NCI-H1092 treated with DMSO at 0.1 percent for 48 hours (cell line): ENCODE results near the gene TICRR.

ENCODE experiments used
- DNase-seq: peaks from one replicate; lab custom pipeline; 2025; lab: John Stamatoyannopoulos, UW

TICRR gene

GRCh38 chr15:89629829-89630228, 54.6 kb downstream of the TICRR start:
- DNase-seq = no peak

GRCh38 chr15:89630260-89630659, 55.0 kb downstream of the TICRR start:
- DNase-seq = no peak

DNA sequence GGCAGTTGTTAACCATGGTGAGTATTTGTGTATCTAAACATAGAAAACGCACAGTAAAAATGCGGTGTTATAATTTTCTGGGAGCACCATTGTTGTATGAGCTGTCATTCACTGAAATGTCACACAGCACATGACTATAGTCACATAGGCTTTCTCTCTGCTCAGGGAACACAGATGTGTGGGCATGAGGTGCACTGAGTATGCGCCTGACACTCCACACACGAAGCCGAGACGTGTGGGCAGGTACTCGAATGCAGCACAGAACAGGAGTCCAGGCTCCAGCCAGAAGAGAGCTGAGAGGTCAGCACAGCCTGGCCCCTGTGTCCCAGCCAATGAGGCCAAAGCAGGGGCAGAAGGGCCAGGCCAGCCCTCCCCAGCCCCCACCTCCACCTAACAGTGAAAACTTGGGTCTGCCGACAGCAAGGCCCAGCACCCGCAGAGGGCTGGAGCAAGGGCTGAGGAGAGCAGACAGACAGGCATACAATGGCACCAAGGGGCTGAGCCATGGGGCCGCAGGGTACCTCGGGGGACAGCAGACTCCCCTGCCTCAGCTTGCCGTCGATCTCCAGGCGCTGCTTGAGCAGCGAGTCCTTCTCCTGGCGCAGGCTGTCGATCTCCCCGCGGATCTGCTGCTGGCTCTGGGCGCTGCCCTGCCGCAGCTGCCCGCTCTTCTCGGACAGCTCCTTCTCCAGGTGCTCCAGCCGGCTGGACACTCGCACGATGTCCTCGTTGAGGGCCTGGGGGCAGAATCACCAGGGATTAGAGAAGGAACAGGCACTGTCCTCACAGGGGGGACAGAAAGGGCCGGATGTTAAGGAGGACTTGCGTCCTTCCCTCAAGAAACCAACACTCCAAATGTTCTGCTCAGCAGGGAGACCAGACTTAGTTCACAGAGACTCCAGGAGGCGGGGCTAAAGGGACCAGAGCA, 56.0 kb downstream of the TICRR start:
- DNase-seq = no peak

- DNase-seq = no peak
Measured at GRCh38 chr15:89631902-89632264, 56.6 kb downstream of the TICRR start.

DNA sequence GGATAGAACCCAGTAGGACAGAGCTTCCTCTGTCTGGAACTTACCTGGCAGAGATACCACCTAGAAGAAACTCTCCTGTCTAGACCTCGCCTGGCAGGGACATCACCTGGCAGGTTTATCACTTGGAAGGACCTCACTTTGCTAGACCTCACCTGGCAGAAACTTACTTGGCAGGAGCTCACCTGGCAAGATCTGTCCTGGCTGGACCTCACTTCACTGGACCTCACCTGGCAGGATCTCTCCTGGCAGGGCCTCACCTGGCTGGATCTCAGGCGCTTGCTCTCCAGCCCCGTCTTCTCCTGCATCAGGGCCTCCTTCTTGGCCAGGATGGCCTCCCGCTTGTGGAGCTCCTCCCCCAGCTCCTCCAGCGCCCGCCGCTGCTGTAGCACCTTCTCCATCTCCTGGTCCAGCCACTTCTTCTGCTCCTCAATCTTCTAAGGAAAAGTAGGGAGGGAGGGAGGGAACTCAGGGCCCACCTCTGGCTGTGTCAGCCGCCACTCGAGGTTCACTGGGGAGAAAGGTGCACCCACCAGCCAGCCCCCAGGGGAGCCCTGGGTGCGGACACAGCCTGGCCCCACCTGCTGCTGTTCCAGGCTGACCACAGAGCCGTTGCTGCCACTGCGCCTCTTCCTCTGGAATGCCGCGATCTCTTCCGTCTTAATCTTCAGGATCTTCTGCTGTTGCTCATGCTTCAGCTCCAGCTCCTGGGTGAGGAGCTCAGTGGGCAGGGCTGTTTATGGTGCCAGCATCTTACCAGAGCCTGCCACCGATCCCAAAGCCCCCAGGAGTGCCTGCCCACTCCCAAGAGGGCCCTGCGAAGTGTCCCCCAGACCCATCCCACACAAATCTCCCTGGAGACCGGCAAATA, 57.5 kb downstream of the TICRR start:
- DNase-seq = no peak

DNA sequence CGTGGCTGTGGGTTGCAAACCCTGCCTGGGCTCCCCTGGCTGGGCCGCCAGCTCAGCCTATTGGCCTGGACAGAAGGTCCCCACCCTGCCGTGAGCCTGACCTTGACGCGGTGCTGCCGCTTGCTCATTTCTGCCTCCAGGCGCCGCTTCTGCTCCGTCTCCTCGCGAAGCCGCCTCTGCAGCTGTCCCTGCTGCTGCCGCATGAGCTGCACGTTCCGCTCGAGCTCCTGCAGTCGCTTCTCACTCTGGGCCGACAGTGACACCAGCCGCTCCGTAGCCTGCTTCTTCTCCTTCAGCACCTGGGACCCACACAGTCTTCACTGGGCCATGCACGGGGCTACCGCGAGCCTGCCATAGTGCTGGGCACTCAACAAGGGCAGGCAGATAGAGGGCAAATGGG, 58.3 kb downstream of the TICRR start:
- no peak for DNase-seq

GRCh38 chr15:89640245-89640644, 65.0 kb downstream of the TICRR start:
- DNase-seq = no peak

GRCh38 chr15:89641053-89641452, 65.8 kb downstream of the TICRR start:
- no peak for DNase-seq

DNA sequence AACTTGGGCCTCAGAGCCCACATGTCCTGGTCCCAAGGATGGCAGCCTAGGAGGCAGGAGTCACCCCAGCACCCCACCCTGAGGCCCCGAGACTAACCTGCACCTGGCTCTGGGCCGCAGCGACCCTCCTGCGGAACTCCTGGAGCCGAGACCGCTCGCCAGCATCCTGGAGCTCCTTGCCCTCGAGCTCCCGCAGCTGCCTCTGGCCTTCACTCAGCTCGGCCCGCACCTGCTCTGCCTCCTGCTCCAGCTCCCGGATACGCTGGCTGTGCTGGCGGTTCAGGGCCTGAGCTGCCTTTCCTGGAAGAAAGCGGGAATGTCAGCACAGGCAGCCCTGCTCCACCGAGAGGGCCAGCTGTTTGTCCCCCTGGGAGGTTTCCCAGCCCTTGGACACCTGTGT, 66.8 kb downstream of the TICRR start:
- DNase-seq = peak; percentile 7

DNA sequence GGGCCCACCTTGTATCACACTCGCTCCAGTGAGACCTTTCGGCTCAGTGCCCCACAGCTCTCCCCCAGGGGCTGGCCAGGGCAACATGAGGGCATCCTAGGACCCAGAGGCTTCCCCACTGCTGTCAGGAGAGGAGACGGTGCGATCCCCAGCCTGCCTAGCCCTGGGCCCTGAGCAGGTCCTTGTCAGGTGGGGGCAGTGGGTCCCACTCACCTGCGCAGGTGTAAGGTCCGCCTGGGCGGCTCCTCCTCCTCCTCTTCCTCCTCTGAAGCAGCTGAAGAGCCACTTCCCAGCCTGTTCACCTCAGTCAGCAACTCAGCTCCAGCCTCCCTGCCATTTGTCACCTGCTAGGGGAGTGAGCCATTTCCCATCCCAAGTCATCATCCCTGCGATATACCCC, 70.4 kb downstream of the TICRR start:
- no peak for DNase-seq

DNA sequence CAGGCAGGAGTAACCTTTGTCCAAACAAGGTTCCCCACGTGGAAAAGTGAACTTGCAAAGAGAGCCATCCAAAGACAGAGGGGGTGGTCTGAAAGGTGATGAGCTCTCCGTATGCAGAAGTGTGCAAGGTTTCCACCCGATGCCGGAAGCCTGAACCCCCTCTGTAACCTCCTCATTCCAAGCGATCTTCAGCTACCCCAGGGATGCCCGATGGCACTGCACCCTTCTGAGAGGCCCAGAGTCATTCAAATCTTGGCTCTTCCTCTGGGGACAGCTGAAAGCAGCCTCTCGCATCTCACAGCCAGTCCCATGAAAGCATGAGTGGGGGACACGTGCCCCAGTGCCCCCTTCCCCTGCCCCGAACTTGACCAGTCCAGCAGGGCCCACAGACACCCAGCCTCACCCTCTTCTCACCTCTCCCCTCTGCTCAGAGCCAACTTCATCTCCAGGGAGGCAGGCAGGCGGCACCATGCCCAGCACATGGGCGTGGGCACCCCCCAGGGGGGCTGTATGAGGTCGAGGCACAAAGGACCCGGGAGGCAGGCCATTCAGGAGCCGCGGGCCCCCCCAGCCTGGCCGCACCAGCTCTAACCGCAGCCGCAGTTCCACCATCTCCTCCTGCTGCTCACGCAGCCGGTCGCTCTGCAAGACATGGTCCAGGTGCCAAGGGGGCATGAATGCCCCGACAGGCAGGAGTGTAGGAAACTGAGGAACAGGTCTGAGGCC, 71.3 kb downstream of the TICRR start:
- DNase-seq = no peak

- DNase-seq = peak; percentile 33
Measured at GRCh38 chr15:89647191-89647851, 72.1 kb downstream of the TICRR start.

GRCh38 chr15:89648106-89649012, 73.1 kb downstream of the TICRR start:
- no peak for DNase-seq

- DNase-seq = no peak
Measured at GRCh38 chr15:89649013-89649625, 73.8 kb downstream of the TICRR start.

GRCh38 chr15:89649716-89650115, 74.4 kb downstream of the TICRR start:
- no peak for DNase-seq

- DNase-seq = no peak
Measured at GRCh38 chr15:89652131-89652530, 76.9 kb downstream of the TICRR start.

DNA sequence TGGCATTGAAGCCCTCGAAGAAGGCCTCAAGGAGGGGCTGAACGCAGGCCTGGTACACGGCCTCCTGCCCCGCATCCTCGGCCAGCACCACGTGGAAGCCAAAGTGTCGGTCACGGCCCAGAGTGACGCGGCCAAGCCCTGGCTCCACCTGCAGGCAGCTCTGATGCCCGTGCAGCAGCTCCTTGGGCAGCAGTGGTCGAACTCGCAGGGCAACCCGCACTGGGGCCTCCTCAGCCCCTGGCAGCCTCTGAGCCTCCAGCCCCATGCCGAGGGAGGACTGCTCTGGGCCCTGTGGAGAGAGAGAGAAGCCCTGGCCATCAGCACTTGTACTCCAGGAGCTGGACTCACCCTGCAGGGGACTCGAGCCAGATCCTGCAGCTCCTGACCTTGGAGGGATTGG, 77.4 kb downstream of the TICRR start:
- no peak for DNase-seq

- no peak for DNase-seq
Measured at GRCh38 chr15:89653578-89653977, 78.3 kb downstream of the TICRR start.

GRCh38 chr15:89654301-89654761, 79.1 kb downstream of the TICRR start:
- DNase-seq = no peak
